Suppressor macrophage (primary cell): ENCODE data around the gene PTGFR.
A peak's percentile ranks its signal among the peaks of the same experiment; 100 is the strongest.

Experiments
- DNase-seq, 4 experiments: peaks; one replicate each; pipeline ENCODE4 v3.0.0-alpha.2; 2020 to 2022
- total RNA-seq, 17 experiments: gene quantifications; one replicate each; lab custom pipeline; 2026; ENCODE audit warnings: mixed read lengths in 6 of 17, inconsistent platforms in 3 of 17; lab: John Stamatoyannopoulos, UW

PTGFR gene, protein sequence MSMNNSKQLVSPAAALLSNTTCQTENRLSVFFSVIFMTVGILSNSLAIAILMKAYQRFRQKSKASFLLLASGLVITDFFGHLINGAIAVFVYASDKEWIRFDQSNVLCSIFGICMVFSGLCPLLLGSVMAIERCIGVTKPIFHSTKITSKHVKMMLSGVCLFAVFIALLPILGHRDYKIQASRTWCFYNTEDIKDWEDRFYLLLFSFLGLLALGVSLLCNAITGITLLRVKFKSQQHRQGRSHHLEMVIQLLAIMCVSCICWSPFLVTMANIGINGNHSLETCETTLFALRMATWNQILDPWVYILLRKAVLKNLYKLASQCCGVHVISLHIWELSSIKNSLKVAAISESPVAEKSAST
- 0 to 2.6 (median 0) reads per million in 17 experiments for total RNA-seq

DNA sequence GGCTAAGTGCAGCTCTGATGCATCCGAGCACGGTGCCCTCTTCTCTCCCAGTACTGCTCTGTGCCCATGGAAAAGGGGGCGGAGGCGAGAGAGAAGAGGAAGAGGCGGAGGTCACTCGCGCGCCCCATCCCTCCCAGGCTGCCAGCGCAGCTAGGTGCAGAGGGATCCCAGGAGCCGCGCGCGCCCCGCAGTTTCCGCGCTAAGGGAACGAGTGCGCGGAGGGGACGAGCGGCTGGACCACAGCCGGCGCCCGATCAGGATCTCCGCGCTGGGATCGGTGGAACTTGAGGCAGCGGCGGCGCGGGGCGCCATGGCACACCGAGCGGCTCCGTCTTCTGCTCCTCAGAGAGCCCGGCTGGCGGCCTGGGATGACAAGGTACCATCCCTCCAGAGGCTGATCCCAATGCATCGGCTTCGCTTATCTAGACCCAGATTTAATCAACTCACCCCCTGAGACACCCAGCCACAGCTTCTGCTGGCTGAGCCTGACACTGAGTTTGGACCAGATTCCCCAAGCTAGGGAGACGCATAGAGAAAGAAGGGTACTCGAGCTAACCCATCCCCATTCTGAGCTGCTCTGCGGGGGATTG is at the start of gene PTGFR:
Gene PTGFR, plus strand, starts transcription at position 114 of the 590 bp plus-strand sequence. CDS start 1,770 bp downstream, outside the sequence.
- peak in 1 of 4 experiments; percentile 2 for DNase-seq

DNA sequence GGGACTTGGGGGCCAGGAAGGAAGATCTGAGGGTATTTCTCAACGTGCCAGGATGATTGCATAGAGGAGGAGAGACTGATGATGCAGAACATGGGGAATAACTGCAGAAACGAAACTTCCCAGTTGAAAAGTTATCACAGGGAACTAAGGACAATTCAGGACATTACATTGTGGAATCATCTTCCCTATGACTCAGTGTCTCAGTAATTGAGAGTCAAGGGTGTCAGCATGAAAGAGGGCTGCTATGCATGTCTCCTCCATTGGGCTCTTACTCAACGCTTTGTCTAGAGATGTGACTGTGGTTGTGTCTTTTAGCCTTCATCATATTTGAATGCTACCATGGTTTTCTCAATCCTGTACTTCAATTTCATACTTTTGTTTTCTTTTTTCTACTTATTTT is 48.9 kb upstream of the PTGFR start:
- no peak for DNase-seq

DNA sequence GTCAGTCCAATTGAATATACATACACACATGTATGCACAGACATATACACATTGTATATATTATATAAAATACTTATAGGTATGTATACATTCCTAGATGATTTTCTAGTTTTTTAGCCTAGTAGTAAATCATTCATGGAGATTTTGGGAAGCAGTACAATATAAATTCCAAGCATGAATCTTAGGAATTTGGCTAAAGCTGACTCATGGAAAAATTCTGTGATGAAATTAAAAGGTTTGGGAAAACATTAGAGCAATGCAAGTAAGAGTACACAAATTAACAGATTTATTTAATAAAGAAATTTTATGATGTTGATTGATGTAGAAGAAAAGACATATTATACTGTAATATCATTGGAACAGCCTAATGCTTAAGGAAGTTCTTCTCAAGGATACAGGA is 43.7 kb upstream of the PTGFR start:
- no peak for DNase-seq

DNA sequence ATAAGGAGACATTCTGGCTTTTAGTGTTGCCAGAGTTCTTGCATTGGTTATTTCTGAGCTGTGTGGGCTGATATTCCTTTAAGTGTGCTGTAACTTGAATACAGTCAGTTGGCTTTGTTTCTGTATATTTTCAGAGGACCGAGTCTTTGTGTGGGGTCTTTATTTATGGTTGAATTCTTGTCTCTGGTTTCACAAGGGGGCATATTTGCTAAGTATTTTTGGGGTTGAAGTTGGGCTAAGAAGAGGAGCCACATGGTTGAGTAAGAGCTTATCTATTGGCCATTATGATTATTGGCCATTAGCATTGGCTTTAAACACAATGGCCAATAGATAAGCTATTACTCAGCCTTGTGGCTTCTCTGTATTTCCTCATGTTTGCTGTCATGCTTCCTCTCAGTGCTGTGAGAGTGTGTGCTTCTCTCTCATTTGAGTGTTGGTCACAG is 26.3 kb upstream of the PTGFR start:
- DNase-seq, result no peak

DNA sequence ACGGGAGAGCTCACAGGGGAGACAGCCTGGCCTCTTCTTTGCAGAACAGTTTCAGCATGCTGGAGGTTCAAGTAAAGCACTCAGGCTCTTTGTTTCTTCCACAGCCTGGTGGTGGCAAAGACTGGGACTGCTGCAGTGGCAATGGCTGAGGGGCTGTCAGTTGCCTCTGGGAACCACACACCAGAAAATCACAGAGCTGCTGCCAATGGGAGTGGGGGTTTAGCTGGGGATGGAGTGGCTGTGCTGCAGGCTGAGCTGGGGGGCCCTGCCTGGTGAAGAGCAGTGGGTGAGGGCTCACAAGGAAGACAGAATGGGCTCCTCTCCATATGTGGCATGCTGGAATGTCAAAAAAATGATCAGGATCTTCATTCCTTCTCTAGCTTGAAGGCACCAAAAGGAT is 25.6 kb upstream of the PTGFR start:
- no peak for DNase-seq

DNA sequence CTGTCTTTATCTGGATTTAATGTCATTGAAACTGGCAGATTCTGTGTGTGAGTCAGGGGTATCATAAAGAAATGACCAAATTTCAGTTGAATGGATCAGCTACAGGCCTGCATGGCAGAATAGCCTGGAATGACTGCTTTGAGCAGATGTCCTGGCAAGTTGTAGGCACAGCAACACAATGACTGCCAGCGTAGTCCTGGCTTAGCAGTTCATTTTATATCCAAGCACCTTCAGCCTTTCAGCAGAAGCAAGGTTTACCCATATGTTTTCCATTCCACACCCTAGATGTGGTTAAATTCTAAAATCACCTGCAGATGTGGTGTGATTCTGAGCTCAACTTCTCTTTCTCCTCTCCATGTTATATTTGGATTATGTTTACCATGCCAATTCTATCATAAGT is 22.3 kb upstream of the PTGFR start:
- DNase-seq, result no peak

DNA sequence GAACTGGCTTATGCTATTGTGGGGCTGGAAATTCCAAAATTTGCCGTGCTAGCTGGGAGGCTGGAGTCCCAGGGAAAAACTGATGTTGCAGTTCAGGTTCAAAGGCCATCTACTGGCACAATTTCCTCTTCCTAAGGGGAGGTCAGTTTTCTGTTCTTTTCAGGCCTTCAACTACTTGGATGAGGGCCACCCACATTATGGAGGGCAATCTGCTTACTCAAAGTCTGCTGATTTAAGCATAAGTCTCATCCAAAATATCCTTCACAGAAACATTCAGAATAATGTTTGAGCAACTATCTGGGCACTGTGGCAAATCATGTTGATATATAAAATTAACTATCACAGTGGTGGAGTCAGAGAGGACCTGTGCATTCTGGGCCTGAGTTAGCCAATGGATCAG is 21.2 kb upstream of the PTGFR start:
- DNase-seq, result no peak

DNA sequence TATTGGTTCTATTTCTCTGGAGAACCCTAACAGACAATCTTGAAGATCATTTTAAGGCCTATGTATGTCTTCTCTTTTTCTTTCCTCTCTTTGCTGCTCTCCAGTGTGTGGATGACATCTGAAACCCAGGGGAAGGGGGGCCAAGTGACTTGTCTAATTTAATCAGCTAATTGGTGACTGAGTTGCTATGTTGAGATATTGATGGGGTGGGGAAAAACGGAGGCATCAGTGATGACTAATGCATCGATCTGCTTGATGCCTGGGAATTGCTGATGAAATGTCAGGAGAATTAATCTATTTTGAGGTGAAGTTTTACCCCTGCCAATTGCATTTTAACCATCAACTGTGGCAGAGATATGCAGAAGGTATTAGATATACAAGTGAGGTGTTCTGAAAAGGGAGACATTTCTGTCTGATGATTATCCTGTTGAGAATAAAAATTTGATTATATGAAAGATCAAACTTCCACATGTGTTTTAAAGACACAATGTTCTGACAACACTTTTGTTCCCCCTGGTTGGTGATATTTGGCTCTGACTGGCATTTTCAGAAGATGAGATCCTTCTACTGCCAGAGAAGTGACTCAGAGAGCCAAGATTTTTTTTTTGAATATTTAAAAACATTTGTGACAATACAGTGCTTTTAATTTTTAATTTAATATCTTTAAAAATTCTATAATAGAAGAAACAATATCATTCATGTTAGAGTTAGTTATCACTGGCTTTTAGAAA is 18.7 kb upstream of the PTGFR start:
- no peak for DNase-seq

DNA sequence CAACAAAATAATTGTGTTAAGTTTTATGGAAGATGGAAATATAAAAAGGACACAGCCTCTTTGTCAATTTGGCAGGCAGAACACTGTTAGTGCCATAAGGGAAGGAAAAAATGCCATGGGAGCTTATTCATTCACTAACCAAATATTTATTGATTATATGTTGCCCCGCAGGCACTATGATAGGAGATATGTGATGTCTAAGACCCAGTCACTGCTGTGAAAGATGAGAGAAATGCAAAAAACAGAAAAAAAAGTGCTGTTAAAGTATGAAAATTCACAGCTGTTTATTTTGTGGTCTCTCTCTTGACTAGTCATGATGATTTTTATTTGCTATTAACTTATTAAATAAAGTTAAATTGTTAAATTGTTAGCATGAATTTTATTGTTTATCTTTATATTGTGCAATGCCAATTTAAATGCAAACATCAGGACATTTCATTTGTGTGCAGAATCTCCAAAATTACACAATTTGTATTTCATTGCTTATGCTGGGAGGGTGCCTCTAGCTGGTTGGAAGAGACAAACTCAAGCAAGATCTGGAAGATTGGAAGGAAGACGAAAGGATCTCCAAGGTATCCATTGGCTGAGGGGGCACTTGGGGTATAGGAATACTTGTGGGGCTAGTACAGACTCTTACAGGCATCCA is 17.8 kb upstream of the PTGFR start:
- DNase-seq, result no peak

DNA sequence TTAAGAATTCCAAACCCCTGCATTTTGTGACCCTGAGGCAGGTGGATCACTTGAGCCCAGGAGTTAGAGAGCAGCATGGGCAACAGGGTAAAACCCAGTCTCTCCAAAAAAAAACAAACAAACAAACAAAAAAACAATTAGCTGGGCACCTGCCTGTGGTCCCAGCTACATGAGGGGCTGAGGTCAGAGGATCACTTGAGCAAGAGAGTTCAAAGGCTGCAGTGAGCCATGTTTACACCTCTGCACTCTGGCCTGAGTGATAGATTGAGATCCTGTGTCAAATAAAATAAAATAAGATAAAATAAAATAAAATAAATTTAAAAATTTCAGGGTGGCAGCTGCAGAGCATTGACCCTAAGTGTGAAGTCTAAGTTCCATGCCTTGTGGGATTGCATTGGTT is 16.7 kb upstream of the PTGFR start:
- DNase-seq, result no peak

DNA sequence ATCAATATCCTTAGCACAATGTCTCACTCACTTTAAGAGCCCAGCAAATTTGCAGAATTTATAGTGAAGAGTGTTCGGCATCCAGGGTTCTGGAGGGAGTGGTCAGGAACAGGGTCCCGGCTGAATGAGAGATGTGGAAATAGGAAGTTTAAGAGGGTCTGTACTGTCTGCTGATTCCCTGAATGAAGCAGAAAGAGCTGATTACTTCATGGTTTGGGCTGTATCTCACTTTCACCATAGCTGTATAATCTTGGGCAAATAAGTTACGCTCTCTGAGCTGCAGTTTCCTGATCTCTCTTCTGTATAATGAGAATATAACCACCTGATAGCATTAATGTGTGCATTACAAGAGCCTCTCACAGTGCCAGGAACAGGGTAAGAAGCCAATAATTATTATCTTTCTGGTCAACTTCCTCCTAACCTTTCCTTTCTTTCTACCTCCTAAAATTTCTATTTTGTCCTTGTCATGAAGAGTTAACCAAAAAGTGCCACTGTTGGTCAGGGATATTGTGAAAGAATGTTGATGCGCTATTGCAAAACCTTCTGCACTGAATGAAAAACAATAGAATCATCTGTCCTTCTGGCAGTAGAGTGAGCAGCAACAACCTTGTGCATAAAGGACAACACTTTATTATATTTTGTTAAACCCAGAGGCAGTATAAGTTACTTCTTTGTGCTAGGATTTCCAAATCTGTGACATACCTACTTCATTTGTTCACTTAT is 14.7 kb upstream of the PTGFR start:
- DNase-seq, result peak in 1 of 4 experiments; percentile 9

DNA sequence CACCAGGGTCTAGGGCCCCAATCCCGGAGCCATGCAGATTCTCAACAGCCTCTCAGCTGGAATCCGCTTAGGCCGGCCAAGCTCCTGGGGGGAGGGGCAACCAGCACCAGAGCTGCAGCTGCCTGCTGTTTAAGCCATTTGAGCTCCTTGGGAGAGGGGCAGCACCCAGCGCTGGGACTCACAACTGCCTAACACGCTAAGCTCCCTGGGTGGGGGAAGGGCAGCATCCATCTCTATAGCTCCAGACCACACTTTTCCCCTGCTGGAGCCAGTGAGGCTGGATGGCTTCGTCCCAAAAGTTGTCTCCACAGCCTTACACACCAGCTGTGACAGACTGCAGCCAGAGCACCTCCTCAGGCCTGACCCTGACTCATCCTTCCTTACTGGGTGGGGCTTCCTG is 6.9 kb upstream of the PTGFR start:
- DNase-seq, result no peak

DNA sequence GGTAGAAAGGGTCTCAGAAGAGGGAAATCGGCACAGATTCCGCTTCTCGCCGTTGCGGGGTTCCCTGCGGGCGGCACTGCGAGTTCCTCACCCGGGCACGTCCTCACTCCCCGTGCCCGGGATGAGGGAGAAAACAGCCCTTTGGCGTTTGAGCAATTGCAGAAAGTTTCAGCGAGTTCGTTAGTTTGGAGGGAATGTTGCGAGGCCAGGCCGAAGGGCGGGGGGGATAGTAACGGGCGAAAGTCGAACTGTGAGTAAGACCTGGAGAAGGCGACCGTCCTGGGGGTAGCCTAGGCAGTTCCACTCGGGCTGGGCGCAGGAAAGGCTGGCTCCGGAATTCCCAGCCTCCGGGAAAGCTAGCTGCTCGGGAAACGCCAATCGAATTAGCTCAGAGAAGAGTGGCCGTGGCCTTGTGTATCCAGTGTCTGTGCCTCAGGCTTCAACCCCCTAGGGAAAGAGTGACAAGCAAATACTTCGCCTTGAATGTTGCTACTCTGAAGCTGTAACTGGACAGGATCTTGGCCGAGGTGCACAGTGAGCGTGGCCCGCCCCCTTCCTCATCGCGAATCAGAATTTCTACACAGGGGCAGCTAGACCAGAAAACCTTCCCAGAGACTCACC is 787 bp downstream of the PTGFR start:
- DNase-seq, result peak in 1 of 4 experiments; percentile 3

DNA sequence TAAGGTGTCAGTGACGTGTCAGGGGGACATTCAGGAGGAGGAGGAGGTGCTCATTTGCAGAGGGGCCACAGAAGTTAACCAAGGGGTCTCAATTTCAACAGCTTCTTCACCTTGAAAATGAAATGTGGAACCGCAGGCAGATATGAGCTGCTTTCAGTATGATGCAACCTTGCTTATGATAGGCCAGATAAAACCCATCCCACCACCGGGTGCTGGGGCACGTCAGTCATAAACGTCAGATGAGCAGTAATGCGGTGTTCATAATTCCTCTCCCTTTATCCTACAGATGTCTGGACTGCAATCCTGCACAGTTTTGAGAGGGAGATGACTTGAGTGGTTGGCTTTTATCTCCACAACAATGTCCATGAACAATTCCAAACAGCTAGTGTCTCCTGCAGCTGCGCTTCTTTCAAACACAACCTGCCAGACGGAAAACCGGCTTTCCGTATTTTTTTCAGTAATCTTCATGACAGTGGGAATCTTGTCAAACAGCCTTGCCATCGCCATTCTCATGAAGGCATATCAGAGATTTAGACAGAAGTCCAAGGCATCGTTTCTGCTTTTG is 1.7 kb downstream of the PTGFR start:
- no peak for DNase-seq

DNA sequence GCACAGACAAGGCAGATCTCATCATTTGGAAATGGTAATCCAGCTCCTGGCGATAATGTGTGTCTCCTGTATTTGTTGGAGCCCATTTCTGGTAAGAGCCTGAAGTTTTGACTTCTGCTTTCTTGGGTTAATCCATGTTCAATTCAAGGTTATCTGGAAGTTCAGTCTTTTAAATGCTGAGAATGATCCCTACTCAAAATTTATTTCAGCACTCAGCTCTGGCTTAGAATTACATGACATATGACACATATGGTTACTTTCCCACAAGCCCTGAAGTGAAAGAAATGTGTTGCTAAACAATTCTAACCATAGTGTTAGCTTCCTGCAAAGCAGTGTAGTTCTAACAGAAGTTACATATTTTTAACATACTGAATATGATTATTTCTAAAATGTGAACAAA is 2.7 kb downstream of the PTGFR start:
- DNase-seq, result no peak

DNA sequence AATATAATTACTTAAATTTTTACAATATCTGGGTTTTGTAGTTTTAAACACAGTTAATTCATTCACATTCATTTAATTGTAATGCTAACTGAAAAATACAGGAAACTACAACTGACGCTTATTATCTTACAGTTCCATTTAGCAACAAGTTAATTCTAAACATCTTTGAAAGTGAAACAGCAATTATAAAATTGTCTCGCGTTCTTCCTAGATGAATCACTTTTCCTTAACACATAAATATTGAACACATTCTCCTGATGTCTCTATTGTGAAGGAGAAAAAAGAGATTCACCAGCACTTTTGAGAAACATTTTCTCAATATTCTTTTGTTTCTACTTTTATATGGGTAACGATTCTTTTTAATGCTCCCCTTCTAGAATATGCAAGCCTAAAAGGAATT is 6.4 kb downstream of the PTGFR start:
- no peak for DNase-seq

DNA sequence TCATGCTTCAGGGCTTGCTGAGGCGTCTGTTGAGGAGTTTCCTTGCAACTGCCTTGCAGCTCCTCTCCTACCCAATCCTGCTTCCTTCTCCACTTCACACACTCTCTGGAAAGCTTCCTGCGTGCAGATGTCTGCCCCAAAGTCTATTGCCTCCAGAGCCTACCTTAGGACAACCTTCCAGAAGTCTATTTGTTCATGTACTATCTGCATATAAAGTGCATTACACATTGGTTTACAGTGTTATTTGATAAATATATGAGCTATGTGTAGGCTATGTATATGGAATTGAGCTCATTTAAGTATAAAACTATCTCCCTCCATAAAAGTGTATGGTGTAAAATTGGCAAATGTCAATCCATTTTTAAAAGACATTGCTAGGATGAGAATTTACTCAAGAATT is 9.8 kb downstream of the PTGFR start:
- DNase-seq, result no peak

DNA sequence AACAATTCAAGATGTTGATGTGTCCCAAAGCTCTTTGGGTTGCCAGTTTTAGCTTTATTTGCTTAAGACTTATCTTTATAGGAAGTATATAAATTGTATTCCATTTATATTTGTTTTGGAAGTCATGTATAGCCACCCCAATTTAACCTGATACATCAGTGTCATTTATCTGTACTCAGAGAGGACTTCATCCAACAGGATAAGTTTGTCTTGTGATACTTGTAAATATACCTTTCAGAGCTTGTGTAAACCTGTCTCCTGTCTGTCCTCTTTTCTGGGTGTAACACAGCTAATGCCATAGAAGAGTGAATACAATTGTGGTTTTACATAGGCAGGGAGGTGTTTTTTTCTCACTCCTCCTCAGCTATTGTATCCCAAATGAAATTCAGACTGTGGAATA is 10.4 kb downstream of the PTGFR start:
- no peak for DNase-seq

DNA sequence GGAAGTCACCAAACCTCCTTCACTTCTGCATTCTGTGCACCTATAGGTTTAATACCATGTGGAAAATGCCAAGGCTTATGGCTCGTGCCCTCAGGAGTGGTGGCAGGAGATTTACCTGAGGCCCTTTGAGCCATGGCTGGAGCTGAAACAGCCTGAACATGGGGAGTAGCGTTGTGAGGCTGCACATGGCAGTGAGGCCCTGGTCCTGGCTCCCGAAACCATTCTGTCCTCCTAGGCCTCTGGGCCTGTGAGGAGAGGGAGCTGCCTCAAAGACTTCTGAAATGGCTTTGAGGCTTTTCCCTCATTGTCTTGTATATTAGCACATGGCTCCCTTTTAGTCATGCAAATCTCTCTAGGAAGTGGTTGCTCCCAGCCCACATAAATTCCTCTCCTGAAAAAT is 20.6 kb downstream of the PTGFR start:
- DNase-seq, result no peak

DNA sequence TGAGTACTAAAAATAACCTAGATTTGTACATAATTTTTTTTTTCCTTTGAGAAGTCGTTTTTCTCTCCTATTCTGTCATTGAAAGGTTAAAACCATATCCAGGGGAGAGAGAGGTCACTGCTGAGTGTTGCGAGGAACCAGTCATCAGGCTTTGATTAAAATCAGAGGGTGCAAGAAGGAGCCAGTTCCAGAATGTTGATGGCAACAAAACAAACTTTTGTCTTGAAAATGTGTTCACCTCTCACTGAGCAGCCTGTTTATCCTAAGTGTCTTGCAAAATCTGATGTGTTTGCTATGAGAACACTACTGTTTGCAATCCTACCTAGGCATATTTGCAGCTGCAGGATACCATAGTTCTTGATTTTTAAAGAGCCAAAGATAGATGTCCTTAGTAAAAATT is 25.9 kb downstream of the PTGFR start:
- no peak for DNase-seq

DNA sequence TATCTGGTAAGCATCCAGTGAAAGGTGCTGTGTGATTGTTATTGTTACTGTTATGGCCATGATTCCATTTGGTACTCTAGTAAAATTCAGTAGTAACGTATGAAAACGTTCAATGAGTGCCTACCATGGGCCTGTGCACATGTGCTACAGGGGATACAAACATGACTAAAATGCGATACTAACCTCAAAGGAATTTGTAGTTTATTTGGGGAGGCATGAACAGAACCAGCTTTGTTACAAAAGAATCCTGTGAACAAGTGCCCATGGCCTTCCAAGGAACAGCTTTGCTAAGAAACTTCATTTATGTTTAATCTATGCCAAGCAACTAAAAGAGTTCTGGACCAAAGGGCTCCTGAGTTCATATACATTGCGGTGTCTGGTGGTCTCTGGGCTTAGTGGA is 28.7 kb downstream of the PTGFR start:
- no peak for DNase-seq

DNA sequence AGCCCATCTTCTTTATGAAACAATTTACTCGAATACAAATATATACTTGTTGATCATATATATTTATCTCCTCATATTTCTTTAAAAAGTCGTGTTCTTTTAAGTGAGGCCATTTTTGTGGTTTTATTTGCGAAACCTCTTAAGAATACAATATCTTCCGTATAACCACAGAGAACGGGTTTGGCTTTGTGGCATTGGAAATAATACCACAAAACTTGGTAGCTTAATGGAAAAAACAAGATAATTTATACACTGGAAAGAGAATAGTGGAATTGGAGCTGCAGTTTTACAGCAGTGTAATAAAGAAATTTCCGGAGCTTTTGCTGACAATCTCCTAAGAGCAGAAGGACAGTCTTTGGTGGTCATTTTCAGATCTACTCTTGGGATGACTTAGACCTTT is 29.4 kb downstream of the PTGFR start:
- DNase-seq, result no peak
